GM23338 (cell line): ENCODE results near the gene SRGN. TPM values are rescaled to one million over a fixed set of nuclear protein-coding genes. Genes with fewer than 3 reads are reported as not detected.

Experiments
- ATAC-seq: fragments of 200-7000 bp; cut with Tn5 transposase; 3 replicates; pipeline ENCODE4 v1.9.1; 2020
- DNase-seq: peaks from one replicate; pipeline ENCODE4 v3.0.0-alpha.2; 2015; ENCODE audit warnings: low spot score
- H2AFZ ChIP-seq: fragments of 200-600 bp; sonication (generic); 2 replicates; pipeline ENCODE4 v1.8.0; 2016; ENCODE audit warnings: antibody characterized with exemption, mild to moderate bottlenecking, moderate library complexity
- H3F3A ChIP-seq: fragments of 200-600 bp; sonication (generic); replicated peaks from 2 replicates; pipeline ENCODE4 v1.8.0; 2017; ENCODE audit warnings: antibody characterized with exemption, mixed run types, low read depth
- H3K27ac ChIP-seq: fragments of 200-600 bp; sonication (generic); 2 replicates; pipeline ENCODE4 v1.6.1; 2016; ENCODE audit warnings: low read depth
- H3K27me3 ChIP-seq: fragments of 200-600 bp; sonication (generic); 2 replicates; pipeline ENCODE4 v1.8.0; 2016; ENCODE audit warnings: mild to moderate bottlenecking, mixed run types, moderate library complexity; ENCODE audit not compliant: insufficient read depth
- H3K36me3 ChIP-seq: fragments of 200-600 bp; sonication (generic); 2 replicates; pipeline ENCODE4 v1.8.0; 2016; ENCODE audit warnings: mild to moderate bottlenecking; ENCODE audit not compliant: insufficient read depth
- H3K4me1 ChIP-seq: fragments of 200-600 bp; sonication (generic); 2 replicates; pipeline ENCODE4 v1.8.0; 2016; ENCODE audit warnings: mild to moderate bottlenecking, moderate library complexity; ENCODE audit not compliant: insufficient read depth
- H3K4me2 ChIP-seq: fragments of 200-600 bp; sonication (generic); 2 replicates; pipeline ENCODE4 v1.7.1; 2017; ENCODE audit warnings: mixed run types
- H3K4me3 ChIP-seq: fragments of 200-600 bp; sonication (generic); 2 replicates; pipeline ENCODE4 v1.6.1; 2016; ENCODE audit warnings: mixed run types
- H3K79me2 ChIP-seq: fragments of 200-600 bp; sonication (generic); replicated peaks from 2 replicates; pipeline ENCODE4 v1.8.0; 2017; ENCODE audit warnings: mild to moderate bottlenecking; ENCODE audit not compliant: insufficient read depth
- H3K9me2 ChIP-seq: fragments of 200-600 bp; sonication (generic); 2 replicates; pipeline ENCODE4 v1.8.0; 2017; ENCODE audit not compliant: insufficient read depth
- H4K20me1 ChIP-seq: fragments of 200-600 bp; sonication (generic); replicated peaks from 2 replicates; pipeline ENCODE4 v1.8.0; 2017; ENCODE audit warnings: mild to moderate bottlenecking; ENCODE audit not compliant: insufficient read depth
- H3K27ac Mint-ChIP-seq: 2 replicates; pipeline ENCODE4 v1.8.0; 2020; ENCODE audit warnings: inconsistent platforms, mild to moderate bottlenecking, moderate library complexity, mixed read lengths
- H3K27me3 Mint-ChIP-seq: 3 replicates; pipeline ENCODE4 v1.8.0; 2022; ENCODE audit warnings: low read depth, mild to moderate bottlenecking, moderate library complexity, mixed read lengths, inconsistent platforms; ENCODE audit not compliant: insufficient read depth, poor library complexity
- H3K36me3 Mint-ChIP-seq: 3 replicates; pipeline ENCODE4 v1.8.0; 2021; ENCODE audit warnings: low read depth, mild to moderate bottlenecking, inconsistent platforms, moderate library complexity, mixed read lengths
- H3K4me1 Mint-ChIP-seq: 3 replicates; pipeline ENCODE4 v1.8.0; 2020; ENCODE audit warnings: mild to moderate bottlenecking, inconsistent platforms, mixed read lengths
- H3K4me3 Mint-ChIP-seq: 3 replicates; pipeline ENCODE4 v1.8.0; 2021; ENCODE audit warnings: moderate library complexity, mild to moderate bottlenecking, inconsistent platforms, mixed read lengths
- H3K9me3 Mint-ChIP-seq: 3 replicates; pipeline ENCODE4 v1.8.0; 2020; ENCODE audit warnings: moderate library complexity, mild to moderate bottlenecking, inconsistent platforms, mixed read lengths
- CREB1 ChIP-seq: fragments of 250-450 bp; sonication (Bioruptor Pico); IDR thresholded peaks from 2 replicates; pipeline ENCODE4 v1.5.0; 2020; ENCODE audit warnings: low read depth, mild to moderate bottlenecking, moderate library complexity
- EZH2phosphoT487 ChIP-seq: fragments of 200-600 bp; sonication (generic); IDR thresholded peaks from one replicate; pipeline ENCODE4 v1.8.1; 2018; ENCODE audit warnings: antibody characterized with exemption; ENCODE audit not compliant: unreplicated experiment
- POLR2AphosphoS5 ChIP-seq: IDR thresholded peaks from 2 replicates; pipeline ENCODE4 v1.6.1; 2016; ENCODE audit warnings: antibody characterized with exemption, low read depth
- ZNF114 ChIP-seq: fragments of 250-450 bp; sonication (Bioruptor Pico); IDR thresholded peaks from 2 replicates; pipeline ENCODE4 v1.5.0; 2020; ENCODE audit warnings: mild to moderate bottlenecking, moderate library complexity
- ZNF331 ChIP-seq: fragments of 250-450 bp; sonication (Bioruptor Pico); IDR thresholded peaks from 2 replicates; pipeline ENCODE4 v1.5.0; 2020; ENCODE audit warnings: low read depth, mild to moderate bottlenecking, moderate library complexity
- polyA plus RNA-seq: library from polyadenylated mRNA; unstranded; fragments of >200 nt; fragmentation: Nextera tagmentation; extraction: Ambion mirVana; gene quantifications from 2 replicates; pipeline ENCODE4 v1.2.1, GENCODE V29; 2016
- total RNA-seq: library from RNA; depleted of rRNA; stranded (reverse); fragments of >200 nt; shearing (Covaris generic); gene quantifications from 2 replicates; pipeline ENCODE4 v1.2.3, GENCODE V29; 2014
- TF ChIP-seq, protein P1 (sequence below), 2 experiments: fragments of 200-600 bp in 1 of 2; sonication (generic) in 1 of 2; conservative IDR thresholded peaks; 2 replicates each; pipeline versions ENCODE4 v1.5.1 to v1.6.1; 2016 to 2017; ENCODE audit warnings: antibody characterized with exemption in 2 of 2, low read depth in 2 of 2, mild to moderate bottlenecking in 2 of 2, moderate library complexity in 1 of 2

Gene SRGN
- total and polyA plus RNA-seq, 2 experiments from 2014 or later, result not detected

DNA sequence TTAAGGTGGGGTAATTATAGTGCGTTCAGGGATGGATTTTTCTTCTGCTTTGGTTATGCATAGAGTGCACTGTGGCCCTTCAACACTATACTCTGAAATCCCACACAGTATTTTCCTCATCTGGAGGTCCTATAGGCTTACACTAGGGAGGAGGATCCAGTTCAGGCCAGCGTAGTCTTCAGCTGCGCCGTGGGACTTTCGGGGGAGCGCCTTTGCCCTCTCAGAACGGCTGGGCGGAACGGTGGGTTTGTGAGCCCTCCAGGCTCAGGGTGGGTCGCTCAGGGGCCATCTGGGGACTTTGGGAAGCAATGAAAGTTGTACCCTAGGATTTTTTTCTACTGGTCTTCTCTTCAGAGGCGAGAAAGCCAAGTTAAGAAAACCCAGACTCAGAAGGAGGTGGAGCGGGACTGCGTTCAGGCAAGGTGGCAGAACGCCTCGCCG is 35.4 kb downstream of the SRGN start:
- TF ChIP-seq ZNF331 (CRISPR knock-in tag) (no peak), EZH2phosphoT487 (no peak)
- Mint-ChIP-seq H3K36me3 (no peaks in the 10 kb centered on the region), H3K4me3 (peak overlapping the region; percentile 95), H3K4me1 (peaks cover 10% of the 10 kb centered on the region; the same call in 2 of the 3 replicates), H3K27me3 (peaks cover 4% of the 10 kb centered on the region), H3K9me3 (no peaks in the 10 kb centered on the region), H3K27ac (peak overlapping the region; percentile 99)
- H3K4me3 ChIP-seq, result peak overlapping the region; percentile 93
- no peaks in the 10 kb centered on the region for H3K36me3 ChIP-seq
- H4K20me1 ChIP-seq, result 0 out of 2 replicates have a peak, but pooled peaks cover 6% of the 10 kb centered on the region
- no peaks in the 10 kb centered on the region for H3K9me2 ChIP-seq
- peak; percentile 73 for DNase-seq
- no peaks in the 10 kb centered on the region for H3K27me3 ChIP-seq
- peaks cover 5% of the 10 kb centered on the region for H3F3A ChIP-seq
- H3K4me1 ChIP-seq, result peaks cover 18% of the 10 kb centered on the region
- H3K27ac ChIP-seq, result peak overlapping the region; percentile 98
- peak; percentile 76 for ATAC-seq
- H3K4me2 ChIP-seq, result peak overlapping the region; percentile 83
- H2AFZ ChIP-seq, result peak overlapping the region; percentile 95
- H3K79me2 ChIP-seq, result peaks cover 35% of the 10 kb centered on the region

DNA sequence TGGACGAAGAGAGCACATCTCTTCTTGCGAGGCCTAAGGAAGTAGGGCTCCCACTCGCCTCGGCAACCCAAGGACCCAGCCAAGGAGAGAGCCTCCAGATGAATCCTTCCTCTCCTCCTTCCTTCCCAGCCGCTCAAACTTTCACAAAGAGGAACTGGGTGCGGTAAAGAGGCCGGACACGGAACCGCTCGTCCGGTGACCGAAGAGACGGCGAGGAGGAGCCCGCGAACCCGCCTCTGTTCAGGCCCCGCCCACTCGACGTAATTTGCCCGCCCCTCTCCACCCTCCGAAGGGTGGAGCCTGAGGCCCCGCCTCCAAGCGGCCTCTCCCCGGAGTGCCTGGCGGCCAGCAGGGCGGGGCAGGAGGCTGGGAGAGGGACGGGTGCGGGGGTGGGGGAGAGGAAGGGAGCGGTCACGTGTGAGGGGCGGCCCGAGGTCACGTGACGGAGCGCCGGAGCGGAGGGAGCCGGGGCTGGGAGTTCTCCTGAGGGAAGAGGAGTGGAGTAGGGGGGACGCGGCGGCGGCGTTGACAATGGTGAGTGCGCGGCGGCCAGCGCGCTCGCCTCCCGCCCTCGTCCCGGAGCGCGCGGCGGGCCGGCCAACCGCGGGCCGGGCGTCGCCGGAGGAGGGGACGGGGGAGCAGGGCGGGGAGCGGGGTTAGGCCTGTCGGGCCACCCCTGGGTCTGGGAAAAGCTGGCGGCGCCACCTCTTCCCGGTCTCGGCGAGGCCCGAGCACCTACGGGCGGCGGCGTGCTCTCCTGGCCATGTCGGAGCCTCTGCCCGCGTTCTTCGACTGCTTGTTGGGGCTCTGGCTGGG is 36.1 kb downstream of the SRGN start, which contains the start of gene VPS26A:
TSS of gene VPS26A (plus strand) at position 432 of the 816 bp plus-strand sequence. CDS start at position 532, 100 bp downstream.
- Histone ChIP-seq H3K4me2 (peak within 1 kb of the TSS; percentile 83), H3K4me3 (peak within 1 kb of the TSS; percentile 93), H3F3A (peaks cover 5% of the 10 kb centered on the region), H3K27me3 (no peaks in the 10 kb centered on the region), H3K36me3 (no peaks in the 10 kb centered on the region), H3K27ac (peak within 1 kb of the TSS; percentile 98), H3K9me2 (no peaks in the 10 kb centered on the region), H2AFZ (peak within 1 kb of the TSS; percentile 95), H3K79me2 (peaks cover 41% of the 10 kb centered on the region), H3K4me1 (peaks cover 18% of the 10 kb centered on the region), H4K20me1 (0 out of 2 replicates have a peak, but pooled peaks cover 6% of the 10 kb centered on the region)
- peaks cover 10% of the 10 kb centered on the region; the same call in 2 of the 3 replicates for H3K4me1 Mint-ChIP-seq
- H3K36me3 Mint-ChIP-seq, result no peaks in the 10 kb centered on the region
- H3K4me3 Mint-ChIP-seq, result peak within 1 kb of the TSS; percentile 95
- TF ChIP-seq POLR2AphosphoS5, result peak; percentile 93
- no peak for TF ChIP-seq ZNF114
- TF ChIP-seq CREB1 (CRISPR knock-in tag), result peak; percentile 56; the same call in 1 of the 2 replicates
- TF ChIP-seq, protein P1, sequence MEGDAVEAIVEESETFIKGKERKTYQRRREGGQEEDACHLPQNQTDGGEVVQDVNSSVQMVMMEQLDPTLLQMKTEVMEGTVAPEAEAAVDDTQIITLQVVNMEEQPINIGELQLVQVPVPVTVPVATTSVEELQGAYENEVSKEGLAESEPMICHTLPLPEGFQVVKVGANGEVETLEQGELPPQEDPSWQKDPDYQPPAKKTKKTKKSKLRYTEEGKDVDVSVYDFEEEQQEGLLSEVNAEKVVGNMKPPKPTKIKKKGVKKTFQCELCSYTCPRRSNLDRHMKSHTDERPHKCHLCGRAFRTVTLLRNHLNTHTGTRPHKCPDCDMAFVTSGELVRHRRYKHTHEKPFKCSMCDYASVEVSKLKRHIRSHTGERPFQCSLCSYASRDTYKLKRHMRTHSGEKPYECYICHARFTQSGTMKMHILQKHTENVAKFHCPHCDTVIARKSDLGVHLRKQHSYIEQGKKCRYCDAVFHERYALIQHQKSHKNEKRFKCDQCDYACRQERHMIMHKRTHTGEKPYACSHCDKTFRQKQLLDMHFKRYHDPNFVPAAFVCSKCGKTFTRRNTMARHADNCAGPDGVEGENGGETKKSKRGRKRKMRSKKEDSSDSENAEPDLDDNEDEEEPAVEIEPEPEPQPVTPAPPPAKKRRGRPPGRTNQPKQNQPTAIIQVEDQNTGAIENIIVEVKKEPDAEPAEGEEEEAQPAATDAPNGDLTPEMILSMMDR (conservative IDR thresholded peaks at IDR 0.05; ENCODE audit: low read depth in 2 of 2), result peak in 1 of 2 experiments; percentile 49; a peak in 1 of 4 replicates
- peak within 1 kb of the TSS; percentile 99 for H3K27ac Mint-ChIP-seq
- DNase-seq (peak; percentile 99), ATAC-seq (peak; percentile 81)
- peaks cover 4% of the 10 kb centered on the region for H3K27me3 Mint-ChIP-seq
- H3K9me3 Mint-ChIP-seq, result no peaks in the 10 kb centered on the region
